DMS79 (cell line): Measurements from ENCODE around the gene UNC5B.

ENCODE experiments used
- DNase-seq: peaks from one replicate; lab custom pipeline; 2025; lab: John Stamatoyannopoulos, UW

Gene UNC5B

DNA sequence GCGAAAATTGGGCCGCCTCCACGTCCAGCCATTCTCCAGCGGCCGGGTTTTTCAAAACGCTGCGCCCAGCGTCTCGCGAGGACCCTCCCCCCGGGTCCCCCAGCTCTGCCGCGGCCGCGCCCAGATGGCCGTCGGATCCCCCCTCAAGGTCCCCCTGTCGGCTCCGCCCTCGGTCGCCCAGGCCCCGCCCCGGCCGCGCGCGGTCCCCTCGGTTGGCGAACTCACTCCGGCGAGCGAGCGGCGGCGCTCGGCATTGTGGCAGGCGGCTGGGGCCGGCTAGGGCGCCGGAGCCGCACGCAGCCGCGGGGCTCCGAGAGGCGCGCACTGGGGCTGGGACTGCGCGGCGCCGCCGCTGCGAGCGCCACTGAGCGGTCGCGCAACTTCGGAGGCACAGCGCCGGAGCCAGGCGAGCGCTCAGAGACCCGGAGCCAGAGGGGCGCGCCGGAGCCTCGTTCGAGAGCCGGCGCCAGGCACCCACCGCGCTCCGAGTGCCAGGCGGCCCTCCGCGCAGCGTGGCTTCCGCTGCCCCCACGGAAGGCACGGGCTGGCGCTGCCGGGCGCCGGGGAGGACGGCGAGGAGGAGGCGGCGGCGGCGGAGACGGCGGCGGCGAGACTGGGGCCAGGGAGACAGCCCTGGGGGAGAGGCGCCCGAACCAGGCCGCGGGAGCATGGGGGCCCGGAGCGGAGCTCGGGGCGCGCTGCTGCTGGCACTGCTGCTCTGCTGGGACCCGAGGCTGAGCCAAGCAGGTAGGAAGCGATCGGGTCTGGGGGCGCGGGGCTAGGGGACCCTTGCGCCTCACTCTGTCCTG lies at the start of gene UNC5B:
Gene UNC5B, plus strand, starts transcription at position 253 of the 809 bp plus-strand sequence. Its CDS starts 416 bp downstream, at position 669.
- peak; percentile 47 for DNase-seq

DNA sequence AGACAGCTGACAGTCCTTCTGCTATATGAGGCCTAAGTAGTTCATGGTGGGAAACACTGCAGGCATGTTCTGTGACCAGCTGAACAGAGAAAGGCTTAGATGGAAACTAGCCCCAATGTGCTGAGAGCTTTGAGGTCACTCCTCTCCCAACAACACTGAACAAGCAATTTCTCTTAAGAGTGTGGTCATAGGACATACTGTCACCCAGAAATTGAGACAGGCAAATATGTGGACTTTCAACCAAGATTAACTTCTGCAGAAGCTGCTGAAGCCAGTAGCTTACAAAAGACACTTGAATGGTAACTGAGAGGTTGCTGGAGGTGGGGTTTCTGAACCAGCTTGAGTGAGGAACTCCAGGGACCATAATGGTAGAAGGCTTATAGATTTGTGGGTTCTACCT lies 38.9 kb upstream of the UNC5B start:
- DNase-seq: no peak

DNA sequence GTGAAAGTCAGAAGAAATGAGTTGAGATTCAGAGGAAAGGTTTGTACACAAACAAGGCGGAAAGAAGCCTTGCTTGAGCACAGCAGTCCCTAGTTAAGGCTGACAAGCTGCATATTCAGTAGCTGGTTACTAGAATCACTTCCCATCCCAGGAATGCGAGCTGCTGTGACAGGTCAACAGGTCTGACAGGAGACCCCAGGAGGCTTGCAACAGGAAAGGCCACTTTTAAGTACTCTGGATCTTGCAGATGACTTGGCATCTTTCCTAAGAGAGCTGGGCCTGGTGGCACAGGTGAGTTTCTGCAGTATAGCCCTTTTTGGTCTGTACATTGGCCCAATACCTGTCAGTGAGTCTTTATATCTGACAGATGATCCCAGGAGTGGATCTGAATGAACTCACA lies 35.7 kb upstream of the UNC5B start:
- DNase-seq: no peak

DNA sequence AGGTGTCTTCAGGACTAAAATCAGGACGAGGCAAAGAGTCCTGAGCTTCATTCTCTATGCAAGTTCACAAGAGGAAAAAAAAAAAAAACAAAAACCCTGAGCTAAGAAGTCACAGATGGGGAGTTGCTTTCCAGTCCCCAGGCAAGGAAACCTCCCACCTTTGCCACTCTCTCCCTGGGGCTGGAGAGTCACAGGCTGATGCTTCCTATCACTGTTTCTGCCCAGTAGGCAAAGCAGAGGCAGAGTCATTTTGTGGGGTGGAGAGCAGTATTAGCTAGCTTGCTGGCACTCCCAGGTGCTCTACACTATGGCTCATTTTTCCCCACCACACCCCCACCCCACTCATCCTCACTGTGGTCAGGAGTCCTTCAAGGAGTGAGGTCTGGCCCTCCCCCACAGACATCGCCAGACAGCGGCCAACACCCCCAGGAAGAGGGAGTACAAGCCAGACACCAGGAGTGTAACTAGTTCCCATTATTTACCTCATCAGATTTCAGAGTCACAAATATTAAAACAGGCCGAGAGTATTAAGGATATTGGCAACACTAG lies 34.6 kb upstream of the UNC5B start:
- DNase-seq: no peak

DNA sequence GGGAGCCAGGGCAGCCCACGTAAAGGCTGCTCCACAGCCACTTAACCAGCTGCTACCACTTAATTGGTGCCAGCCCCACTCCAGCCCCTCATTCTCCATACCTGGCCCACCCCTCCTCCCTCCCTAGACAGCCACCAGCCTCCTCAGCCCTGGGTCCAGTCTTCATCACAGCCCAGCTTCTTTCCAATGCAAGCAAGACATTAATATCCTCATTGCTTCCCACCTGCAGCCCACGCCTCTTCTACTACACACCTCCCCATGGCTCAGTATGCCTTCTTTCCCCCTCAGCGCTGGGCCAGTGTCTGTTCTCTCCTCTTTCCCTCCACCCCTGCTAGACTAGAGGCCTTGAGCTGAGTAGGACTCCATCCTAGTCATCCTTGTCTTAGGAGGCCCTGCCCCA lies 33.5 kb upstream of the UNC5B start:
- no peak for DNase-seq

DNA sequence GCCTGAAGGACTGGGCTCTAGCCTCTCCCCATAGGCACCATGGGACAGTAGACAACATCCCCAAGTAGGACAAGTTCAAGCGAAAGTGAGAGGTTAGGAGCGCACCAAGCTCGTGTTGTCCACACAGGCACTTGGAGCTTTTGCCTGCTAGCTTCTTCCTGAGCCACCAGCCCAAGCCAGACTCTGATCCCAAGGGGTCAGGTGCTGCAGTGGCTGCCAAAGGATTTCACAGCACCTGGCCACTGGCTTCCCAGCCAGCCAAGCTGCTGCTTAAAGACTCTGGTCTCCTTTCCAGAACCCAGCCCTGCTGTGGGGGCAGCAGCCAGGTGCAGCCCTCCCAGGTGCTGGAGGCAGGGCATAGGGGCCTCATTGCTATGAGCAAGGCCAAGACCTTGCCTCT lies 33.0 kb upstream of the UNC5B start:
- DNase-seq: no peak

DNA sequence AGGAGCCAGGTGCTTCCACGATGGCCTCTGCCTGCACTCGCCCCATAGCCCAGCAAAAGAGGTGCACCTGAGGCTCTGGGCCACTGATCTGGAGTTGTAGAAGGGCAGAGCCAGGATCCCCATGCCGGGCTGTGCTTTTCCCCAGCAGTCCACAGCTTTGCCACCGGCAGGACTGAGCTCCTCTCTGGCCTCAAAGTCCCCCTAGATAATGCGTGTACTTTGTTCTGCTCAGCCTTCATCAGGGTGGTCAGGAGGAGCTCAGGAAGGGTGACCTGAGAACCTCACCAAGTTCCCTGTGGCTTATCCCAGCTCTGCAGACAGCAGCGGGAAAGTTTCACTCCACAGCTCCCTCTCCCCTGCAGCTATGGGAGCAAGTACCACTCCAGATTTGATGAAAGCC lies 27.9 kb upstream of the UNC5B start:
- no peak for DNase-seq

DNA sequence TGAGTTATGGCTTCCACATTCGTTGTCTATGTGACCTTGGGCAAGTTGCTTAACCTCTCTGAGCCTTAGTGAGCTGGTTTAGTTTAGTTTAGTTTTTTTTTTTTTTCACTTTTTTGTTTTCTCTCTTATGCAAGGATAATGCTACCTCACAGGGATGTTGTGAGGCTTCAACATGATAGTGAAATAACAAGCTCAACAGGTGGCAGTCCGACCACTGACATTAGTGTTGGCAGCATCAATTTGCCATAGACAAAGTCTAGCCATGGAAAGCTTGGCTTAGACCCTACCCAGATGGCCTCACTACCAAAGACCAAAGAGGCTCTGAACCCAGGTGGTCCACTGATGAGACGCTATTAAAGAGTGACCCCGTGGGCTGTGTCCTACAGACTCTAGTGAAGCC lies 27.2 kb upstream of the UNC5B start:
- no peak for DNase-seq

DNA sequence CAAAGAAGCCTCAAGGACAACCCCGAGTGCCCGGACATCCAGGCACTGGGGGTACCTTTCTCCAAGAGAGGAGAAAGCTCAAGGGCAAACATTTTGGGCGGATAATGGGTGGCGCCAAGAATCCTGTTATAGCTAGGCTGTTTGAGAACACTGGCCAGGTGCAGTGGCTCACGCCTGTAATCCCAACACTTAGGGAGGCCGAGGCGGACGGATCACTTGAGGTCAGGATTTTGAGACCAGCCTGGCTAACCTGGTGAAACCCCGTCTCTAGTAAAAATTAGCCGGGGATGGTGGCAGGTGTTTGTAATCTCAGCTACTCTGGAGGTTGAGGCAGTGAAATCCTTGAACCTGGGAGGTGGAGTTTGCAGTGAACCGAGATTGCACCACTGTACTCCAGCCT lies 25.2 kb upstream of the UNC5B start:
- DNase-seq: no peak

DNA sequence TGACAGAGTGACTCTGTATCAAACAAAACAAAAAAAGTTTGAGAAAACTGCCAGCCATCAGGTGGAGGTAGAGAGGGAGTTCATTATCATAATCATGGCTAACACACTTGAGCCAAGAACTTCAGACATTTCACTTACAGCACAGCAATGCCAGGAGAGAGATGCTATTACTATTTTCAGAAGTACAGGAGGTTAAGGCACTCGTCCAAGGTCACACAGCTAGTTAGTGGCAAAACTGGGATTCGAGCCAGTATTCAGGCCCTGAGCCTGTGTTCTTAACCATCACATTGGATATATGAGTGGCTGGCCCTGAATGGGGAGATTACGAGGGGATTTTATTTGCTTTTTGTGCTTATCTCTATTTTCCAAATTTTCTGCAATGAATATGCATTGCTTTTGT lies 24.8 kb upstream of the UNC5B start:
- DNase-seq: no peak

DNA sequence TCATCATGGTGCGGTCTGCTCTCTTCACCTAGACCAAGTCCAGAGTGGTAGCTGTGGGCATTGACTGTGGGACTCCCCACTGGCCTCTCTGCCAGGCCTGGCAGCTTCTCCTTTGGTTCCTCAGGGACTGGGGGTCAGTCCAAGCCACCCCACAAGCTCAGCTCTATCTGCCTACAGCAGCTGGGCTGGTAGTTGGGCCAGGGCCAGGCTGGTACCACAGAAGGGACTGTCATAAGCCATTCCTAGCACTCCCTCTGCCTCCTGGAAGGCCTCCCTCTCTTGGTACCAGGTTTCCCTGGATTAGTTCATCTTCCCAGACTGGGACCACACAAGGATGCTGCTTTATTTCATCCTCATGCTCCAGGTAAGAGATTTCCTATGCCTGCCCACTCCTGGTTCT lies 24.2 kb upstream of the UNC5B start:
- DNase-seq: no peak

DNA sequence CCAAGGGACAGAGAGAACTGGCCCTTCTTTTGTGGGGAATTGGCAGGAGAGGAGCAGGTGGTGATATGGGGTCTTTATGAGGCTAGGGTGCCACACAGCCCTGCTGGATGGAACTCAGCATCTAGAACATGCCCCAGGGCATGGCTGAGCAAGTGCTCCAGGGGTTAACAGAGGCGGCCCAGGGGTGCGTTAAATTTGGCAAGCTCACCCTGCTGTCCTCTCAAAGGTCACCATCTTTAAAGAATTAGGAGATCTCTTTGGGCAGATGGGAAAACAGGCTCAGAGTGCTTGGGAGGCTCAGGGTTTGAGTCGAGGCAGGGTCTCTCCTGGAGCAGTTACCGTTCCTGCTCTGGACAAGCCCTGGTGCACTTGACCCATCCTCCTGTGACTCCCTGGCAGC lies 21.4 kb upstream of the UNC5B start:
- DNase-seq: no peak

DNA sequence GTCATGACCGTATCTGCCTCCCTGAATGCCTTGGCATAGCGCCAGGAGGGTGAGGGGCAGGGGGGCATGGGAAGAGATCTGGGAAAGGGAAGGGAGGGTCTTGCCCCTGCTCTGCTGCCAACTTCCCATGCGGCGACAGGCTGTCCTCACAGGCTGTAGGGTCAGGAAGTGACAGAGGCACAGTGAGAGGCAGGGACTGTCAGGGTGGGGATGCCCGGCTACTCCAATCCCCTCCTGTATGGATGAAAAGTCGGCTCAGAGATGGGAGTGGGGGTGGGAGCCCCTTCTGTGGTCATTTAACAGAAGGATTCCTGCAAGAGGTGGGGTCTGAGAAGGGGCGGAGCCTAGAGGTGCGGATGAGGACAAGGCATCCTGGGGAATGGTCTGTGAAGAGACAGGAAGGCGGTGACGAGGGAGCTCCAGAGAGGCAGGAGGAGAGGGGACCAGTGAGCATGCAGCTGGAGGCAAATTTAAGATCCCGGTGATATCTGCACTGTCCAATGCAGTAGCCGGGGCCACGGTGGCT lies 20.8 kb upstream of the UNC5B start:
- no peak for DNase-seq

DNA sequence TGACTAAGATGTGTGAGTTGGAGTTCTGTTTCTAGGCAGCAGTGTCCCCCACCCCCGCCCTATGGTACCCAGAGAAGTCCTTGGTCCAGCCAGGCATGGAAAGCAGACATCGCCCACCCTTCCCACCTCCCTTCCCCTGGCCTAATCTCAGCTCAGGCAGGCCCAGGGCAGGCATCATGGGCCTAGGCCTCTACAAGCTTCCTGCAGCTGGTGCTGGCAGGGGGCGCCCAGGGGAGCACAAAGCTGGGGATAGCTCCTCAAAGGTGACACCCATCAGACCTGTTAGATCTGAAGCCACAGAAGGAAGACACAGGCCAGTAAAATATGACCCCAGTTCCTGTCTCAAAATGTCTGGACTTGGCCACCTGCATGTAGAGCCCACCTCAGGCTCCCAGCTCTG lies 18.9 kb upstream of the UNC5B start:
- no peak for DNase-seq

DNA sequence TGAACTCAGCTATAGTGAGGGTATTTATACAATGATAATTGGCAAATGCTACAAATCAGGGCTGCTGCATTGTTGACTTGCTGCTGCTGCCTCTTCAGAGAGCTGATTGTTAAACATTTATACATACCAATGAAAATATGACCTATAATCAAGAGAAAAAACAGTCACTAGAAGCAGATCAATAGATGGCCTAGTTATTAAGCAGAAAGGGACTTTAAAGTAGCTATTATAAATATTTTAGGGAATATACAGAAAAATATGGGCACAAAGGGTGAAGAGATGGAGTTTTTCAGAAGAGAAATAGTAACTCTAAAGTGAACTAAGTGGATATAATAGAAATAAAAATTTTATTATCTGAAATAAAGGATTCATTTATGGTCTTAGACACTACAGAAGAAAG lies 14.4 kb upstream of the UNC5B start:
- DNase-seq: no peak

DNA sequence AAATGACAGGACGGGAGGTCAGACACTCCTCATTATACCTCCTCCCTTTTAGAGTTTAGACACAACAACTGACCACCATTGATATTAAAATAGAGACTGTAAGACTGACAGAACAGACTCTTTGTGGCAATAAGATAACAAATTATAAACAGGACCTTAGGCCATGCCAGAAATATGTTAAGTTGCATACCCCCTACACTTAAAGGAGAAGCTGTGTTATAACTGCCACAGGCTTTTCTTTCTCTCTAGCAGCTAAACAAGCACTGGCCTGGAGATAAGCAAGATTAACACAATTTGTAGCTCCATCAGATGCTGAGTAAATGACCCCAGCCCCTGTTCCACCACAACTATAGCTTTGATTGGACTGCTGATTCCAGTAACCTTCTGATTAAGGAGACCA lies 10.5 kb upstream of the UNC5B start:
- no peak for DNase-seq

DNA sequence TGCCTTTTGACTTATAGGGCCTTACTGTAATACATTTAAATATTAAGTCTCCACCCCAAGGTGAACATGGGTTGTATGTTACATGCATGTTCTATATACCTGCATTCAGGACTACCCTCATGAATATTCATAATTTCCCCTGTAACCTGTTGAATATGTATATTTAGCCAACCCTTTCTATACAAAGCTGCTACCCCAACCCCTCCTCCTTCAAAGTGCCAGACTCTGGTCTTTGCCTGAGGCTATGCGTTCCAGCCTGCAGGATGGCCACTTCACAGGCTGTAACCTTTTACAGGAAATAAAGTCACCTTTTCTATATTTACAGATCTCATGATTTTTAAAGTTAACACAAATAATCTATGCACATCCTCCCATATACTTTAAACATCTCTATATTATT lies 10.1 kb upstream of the UNC5B start:
- DNase-seq: no peak

DNA sequence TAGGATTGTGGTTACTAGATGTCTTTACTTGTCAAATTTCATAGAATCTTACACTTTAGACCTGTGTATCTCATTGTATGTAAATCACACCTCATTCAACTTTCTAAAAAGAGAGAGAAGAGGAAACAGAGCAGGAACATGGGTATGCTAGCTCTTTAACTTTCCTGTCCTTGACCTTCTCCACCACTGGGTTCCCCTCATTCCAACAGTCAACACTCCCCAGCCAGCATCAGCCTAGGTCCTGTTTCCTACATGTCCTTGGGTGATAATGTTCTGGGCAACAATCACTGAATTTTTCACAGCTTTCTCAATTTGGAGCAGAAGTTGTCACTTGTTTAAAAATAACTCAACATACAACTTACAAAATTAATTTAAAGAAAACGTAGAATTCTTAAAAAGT lies 9.2 kb upstream of the UNC5B start:
- no peak for DNase-seq

DNA sequence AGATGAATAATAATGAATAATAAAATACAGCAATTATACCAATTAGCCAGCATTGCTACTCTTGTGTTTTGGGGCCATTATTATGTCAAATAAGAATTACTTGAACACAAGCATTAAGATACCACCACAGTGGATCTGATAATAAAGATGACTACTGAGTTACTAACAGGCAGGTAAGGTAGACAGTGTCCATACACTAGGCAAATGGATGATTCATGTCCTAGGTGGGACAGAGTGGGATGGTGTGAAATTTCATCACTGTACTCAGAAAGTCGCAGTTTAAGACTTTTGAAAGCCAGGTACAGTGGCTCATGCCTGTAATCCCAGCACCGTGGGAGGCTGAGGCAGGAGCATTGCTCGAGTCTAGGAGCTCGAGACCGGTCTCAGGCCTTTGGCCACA lies 8.7 kb upstream of the UNC5B start:
- DNase-seq: no peak

DNA sequence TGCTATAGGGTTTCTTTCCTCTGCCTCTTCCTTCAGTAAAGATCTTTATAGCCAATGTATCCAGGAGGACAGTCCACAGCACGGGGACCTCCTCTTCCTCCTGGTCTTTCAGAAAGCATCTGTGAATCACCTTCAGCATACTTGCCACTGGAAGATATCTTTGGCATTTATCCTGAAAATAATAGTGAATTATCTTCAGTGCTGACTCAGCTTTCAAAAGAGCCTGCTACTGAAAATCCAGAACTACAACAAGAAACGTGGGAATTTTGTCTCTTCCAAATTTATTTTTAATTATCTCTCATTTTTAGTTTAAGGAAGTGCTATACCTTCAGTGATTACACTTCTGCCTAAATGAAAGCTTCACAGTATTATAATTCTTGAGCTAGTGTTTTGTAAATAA lies 7.6 kb upstream of the UNC5B start:
- no peak for DNase-seq

DNA sequence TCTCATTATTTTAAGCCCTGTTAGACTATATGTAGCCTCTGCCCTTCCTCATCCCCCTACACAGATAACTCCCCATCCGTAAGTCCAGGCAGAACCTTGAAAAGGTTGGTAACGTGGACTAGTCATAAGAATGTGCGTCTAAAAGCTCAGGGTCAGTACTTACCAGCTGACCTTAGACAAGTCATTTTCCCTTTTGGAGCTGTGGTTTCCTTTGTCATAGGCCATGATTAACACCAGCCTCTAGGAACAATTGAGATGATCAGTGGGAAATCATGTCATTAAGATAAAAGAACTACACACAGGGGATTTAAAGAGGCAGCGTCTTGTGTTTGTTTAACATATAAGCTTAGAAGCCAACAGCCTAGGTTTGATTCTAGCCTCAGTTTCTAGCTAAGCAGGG lies 6.9 kb upstream of the UNC5B start:
- no peak for DNase-seq

DNA sequence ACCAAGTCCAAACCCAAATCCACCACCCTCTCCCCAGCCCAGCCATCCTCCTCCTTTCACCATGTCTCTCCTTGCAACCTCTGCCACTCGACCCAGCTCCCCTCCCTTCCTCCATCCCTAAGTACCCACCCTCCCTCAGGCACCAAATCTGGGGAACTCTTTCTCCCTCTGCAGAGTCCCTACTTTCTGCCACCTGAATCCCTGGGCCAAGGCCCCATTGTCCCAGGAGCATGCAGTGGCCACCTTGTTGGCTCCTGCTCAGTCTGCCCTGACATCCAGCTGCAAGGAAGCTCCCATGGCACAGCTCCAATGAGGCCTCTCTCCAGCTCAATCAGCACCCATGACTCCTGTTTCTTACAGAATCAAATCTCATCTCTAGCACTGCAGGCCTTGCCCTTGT lies 5.5 kb upstream of the UNC5B start:
- DNase-seq: no peak

DNA sequence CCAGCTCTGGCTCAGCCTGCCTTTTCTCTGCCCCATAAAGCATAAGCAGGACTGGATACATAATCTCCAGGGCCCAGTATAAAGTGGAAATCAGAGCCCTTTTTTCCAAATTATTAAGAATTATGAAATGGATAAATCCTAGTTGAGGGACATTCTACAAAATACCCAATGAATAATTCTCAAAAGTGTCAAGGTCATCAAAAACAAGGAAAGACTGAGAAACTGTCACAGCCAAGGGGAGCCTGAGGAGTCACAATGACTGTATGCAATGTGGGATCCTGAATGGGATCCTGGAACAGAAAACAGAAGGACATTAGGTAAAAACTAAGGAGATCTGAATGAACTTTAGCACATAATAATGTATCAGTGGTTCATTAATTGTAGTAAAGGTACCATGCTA lies 4.8 kb upstream of the UNC5B start:
- DNase-seq: no peak

DNA sequence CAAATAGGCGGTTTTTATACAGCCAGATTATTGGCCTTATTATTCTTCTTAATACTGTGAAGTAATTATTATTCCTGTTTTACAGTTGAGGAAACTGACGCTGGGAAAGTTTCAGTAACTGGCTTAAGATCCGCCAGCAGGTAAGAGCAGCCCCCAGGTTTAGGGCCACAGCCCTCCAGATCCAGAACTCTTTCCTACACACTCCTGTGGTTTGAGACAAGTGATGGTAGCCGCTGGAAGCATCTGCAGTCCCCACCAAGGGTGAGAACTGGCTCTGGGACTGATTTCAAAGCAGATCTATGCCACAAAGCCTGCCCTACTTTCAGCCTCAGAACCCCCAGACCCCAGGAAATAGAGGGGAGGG lies 3.0 kb upstream of the UNC5B start:
- DNase-seq: no peak
